ENCODE measurements around the gene SSRP1.
A peak's percentile ranks its signal among the peaks of the same experiment; 100 is the strongest.
"Not testable (repeated sequence)": the region's sequence is repeated elsewhere in the genome, so short reads cannot be mapped to it uniquely, and the experiment has no call there.

The SSRP1 gene

GRCh38 chr11:57296205-57296604 is 39.5 kb downstream of the SSRP1 start:
- not testable (repeated sequence) for DNase-seq

GRCh38 chr11:57294225-57295131 is 41.2 kb downstream of the SSRP1 start:
- DNase-seq: peak; percentile 34

- no peak for DNase-seq
Observed at GRCh38 chr11:57290288-57290687, 45.4 kb downstream of the SSRP1 start.

- DNase-seq: peak; percentile 62
Observed at GRCh38 chr11:57288771-57289579, 46.7 kb downstream of the SSRP1 start.

GRCh38 chr11:57287884-57288283 is 47.8 kb downstream of the SSRP1 start:
- DNase-seq: no peak

- DNase-seq: no peak
Observed at GRCh38 chr11:57283231-57283990, 52.3 kb downstream of the SSRP1 start.

GRCh38 chr11:57281546-57281945 is 54.1 kb downstream of the SSRP1 start:
- DNase-seq: not testable (repeated sequence)

GRCh38 chr11:57279116-57279515 is 56.6 kb downstream of the SSRP1 start:
- no peak for DNase-seq

- no peak for DNase-seq
Observed at GRCh38 chr11:57278721-57279095, 57.0 kb downstream of the SSRP1 start.

GRCh38 chr11:57277845-57278720 is 57.6 kb downstream of the SSRP1 start:
- DNase-seq: peak; percentile 64

GRCh38 chr11:57276971-57277675 is 58.6 kb downstream of the SSRP1 start:
- peak; percentile 6 for DNase-seq

- no peak for DNase-seq
Observed at GRCh38 chr11:57276169-57276970, 59.3 kb downstream of the SSRP1 start.

Measured in DMS53 (cell line).